T follicular helper cell (primary cell): ENCODE results near the gene PDS5B.
"Not testable (repeated sequence)": the region's sequence is repeated elsewhere in the genome, so short reads cannot be mapped to it uniquely, and the experiment has no call there.

Experiments
- DNase-seq: peaks from one replicate; pipeline ENCODE4 v3.0.0-alpha.2; 2020; ENCODE audit warnings: low read depth

PDS5B gene

GRCh38 chr13:32657309-32657708 is 71.1 kb downstream of the PDS5B start:
- no peak for DNase-seq

- DNase-seq = no peak
Measured at GRCh38 chr13:32659736-32660135, 73.5 kb downstream of the PDS5B start.

DNA sequence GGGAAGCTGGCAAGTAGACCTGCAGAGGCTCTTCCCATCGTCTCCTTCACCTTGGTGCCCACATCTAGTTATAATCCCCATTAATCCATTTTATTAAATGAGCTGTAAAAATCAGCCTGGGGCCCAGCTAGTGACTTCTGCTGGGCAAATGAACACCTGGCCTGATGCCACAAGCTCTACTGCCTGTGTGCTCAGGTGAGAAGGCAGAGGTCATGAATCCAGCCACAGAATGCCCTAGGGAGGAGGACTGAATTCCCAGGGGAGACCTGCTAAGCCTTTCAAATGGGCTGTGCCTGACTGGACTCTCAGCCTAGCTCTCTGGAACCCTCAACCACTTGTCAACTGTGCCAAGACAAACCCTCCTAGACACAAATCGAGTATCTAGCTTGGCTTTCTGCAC is 74.0 kb downstream of the PDS5B start:
- DNase-seq = no peak

DNA sequence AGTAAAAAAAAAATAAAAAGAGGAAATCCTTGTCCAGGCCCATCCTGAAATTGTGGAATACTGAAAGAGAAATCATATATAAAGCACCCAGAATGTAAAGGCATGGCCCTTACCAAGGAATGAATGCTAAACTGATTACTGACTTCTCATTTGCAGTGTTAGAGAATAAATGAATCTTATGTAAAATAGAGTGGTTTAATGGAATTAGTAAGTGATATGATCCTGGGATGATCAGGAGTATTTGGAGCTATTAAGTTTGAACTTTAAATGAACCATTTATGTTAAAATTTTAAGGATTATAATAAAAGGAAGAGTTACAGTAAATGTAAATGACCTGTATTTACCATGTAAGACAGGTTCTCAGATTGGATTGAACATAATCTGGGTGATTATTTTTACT is 75.4 kb downstream of the PDS5B start:
- DNase-seq = no peak

- DNase-seq = no peak
Measured at GRCh38 chr13:32663660-32664059, 77.4 kb downstream of the PDS5B start.

DNA sequence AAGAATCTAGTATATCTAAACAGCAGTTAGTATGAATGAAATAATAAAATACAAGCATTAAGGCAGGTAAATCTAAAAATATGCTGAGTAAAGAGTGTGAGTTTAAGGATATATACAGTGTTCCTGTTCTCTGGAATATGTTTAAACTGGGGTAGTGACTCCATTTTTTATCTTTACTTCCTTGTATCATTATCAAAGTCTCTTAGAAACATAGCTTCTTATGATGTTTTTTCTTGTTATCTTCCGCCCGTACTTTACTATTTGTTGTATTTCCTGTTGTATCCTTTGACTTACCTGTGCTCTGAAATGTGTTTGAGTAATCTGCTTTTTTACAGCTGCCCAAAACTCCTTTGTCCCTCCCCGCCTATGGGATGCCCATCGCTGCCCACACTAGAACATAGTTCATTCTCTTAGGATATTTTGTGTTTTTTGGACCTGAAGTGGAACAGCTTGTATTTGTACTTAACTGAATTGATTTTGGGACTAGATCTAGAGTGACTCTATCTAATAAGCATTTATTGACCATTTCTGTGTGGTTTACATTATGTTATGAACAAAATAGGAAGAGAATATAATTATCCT is 80.8 kb downstream of the PDS5B start:
- no peak for DNase-seq

- DNase-seq = no peak
Measured at GRCh38 chr13:32669030-32669646, 82.9 kb downstream of the PDS5B start.

- no peak for DNase-seq
Measured at GRCh38 chr13:32674503-32674902, 88.3 kb downstream of the PDS5B start.

DNA sequence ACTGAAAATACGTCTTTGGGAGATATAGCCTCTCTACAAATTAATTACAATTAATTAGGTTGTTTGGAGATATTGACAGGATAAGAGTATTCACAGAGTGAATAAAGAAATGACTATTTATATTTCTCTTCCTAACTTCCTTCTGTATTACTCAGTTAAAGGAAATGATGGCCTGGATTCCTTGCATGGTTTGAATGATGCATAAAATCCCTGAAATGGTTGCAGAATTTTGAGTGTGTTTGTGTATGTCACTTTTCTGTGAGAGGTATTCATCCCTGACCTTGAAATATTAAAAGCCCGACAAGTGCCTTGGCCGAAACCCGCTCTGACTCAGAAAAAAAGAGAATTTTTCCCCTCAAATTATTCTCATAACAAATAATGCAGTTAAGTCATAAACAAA is 90.0 kb downstream of the PDS5B start:
- no peak for DNase-seq

DNA sequence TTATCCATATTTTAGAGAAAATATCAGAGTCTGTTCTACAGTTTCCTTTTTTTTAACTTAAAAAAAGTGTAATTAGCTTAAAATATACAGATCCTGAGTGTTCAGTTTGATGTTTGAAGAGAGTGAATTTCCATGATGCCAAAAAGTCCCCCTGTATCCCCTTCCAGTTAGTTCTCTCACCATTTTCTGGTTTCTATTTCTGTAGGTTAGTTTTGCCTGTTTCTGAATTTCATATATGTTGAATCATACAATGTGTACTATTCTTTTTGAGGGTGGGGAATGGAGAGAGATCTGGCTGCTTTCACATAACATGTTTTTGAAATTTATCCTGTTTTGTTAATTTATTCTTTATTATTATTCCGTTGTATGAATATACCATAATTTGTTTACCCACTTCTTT is 95.9 kb downstream of the PDS5B start:
- no peak for DNase-seq

DNA sequence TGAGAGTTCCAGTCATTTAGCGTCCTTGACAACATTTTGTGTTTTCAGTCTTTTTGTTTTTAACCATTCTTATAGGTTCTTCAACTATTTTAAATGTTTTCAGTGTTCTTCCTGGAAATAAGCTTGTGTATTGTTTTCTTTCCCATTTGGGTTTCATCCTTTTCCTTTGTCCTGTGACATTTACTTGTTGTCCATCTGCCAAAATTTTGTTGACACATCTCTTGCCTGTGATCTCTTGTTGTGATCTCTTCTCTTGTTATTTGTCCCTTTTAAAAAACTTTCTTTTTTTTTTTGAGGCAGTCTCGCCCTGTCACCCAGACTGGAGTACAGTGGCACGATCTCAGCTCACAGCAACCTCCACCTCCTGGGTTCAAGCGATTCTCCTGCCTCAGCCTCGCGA is 96.5 kb downstream of the PDS5B start:
- no peak for DNase-seq

GRCh38 chr13:32687275-32687674 is 101.0 kb downstream of the PDS5B start:
- DNase-seq = no peak

DNA sequence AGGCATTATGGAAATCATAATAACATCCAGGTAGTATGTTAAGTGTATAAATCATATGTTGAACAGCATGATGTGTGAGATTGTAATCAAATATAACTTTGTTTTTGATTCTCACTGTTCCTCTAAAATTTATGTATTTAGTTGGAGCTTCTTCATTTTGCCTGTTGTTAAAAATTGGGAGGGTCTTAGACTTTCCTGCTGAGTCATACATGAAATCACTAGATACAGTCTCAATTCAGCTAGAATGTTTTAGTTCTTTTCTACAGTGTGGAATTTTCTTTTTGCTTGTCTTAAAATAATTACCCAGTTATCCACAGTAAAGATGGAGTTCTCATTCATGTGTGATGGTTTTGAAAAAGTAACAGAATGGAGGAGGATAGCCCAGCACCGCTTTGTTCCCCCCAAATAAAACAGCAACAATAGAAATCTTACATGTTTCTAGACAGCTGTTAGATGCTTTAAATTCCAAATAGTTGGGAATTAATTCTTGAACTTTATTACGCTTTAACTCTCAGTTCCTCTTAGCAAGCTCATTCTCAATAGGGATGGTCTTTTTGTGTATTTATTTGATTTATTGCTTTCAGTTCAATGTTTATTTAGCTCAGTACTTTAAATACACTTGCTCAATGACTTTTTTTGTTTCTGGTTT is 109.5 kb downstream of the PDS5B start:
- no peak for DNase-seq

- no peak for DNase-seq
Measured at GRCh38 chr13:32707471-32707870, 121.2 kb downstream of the PDS5B start.

DNA sequence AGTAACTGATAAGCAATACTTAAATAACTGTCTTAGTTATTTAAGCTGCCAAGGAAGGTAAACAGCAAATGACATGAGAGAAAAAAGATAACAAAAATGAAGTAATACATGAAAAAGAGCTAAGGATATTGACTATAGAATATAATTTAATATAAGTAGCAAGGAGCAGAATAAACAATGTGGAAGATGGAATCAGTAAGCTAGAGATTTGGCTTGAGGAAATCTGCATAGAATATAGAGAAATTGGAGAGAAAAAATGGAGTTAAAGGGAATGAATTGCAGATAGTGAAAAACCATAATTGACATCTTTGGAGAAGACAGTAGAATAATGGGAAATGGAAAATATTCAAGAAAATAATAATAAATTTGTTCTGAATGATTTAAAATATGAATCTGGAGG is 127.1 kb downstream of the PDS5B start:
- DNase-seq = no peak

GRCh38 chr13:32716201-32716600 is 129.9 kb downstream of the PDS5B start:
- DNase-seq = not testable (repeated sequence)

DNA sequence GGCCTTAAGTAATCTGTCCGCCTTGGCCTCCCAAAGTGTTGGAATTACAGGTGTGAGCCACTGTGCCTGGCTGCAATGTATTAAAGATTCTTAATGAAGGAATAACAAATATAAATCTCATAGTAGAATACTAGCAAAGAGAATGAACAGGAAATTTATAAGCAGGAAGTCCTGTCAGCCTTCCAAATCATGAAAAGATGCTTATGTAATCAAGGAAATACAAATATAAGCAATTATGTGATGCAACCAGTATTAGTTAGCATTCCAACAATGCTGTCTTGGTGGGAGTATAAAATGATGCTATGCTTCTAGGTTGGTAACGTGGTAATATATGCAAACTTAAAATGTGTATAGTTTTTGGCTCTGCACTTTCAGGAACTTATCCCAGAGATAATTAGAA is 133.8 kb downstream of the PDS5B start:
- no peak for DNase-seq

- not testable (repeated sequence) for DNase-seq
Measured at GRCh38 chr13:32721131-32722034, 135.1 kb downstream of the PDS5B start.

- DNase-seq = no peak
Measured at GRCh38 chr13:32722340-32722739, 136.1 kb downstream of the PDS5B start.

DNA sequence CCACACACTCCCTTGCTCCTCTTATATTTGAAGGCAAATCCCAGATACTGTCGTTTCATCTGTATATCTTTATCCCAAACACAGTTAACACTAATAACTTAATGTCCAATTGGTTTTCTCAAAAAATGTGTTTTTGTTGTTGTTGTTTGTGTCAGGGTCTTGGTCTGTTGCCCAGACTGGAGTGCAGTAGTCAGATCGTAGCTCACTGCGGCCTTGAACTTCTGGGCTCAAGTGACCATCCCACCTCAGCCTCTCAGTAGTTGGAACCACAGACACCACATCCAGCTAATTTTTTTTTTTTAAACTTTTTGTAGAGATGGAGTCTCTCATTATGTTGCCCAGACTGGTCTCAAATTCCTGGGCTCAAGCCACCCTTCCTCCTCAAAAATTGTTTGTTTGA is 137.7 kb downstream of the PDS5B start:
- no peak for DNase-seq

DNA sequence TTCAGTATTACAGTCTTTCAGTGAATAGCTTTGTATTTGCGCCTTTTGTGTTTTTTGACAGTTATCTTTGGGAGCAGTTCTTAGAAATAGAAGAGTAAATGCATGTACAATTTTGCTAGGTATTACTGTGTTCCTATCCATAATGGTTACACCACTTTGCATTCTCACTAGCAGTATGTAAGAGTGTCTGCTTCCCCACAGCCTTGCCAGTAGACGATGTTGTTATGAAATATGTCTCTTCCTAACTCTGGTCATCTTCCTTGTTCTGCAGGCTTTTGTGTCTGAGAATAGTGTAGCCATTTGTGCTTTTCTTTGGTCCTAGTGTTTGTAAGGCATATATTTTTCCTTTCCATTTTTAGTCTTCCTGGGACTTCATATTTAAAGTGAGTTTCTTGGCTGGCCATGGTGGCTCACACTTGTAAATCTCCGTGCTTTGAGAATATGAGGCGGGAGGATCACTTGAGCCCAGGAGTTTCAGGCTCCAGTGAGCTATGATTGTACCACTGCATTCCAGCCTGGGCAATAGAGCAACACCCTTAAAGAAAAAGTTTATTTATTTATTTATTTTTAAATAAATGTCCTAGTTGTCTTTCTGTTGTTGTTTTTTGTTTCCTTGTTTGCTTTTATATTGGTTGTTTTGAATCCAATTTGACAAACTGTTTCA is 140.3 kb downstream of the PDS5B start:
- DNase-seq = no peak

GRCh38 chr13:32728327-32728726 is 142.1 kb downstream of the PDS5B start:
- no peak for DNase-seq
